Erythroblast (primary cell): ENCODE measurements around the gene LRMDA.

ENCODE experiments used
- GATA1 ChIP-seq: IDR thresholded peaks from 2 replicates; pipeline ENCODE4 v1.6.1; 2011; ENCODE audit warnings: low read depth, mild to moderate bottlenecking, control low read depth, low read length, moderate library complexity
- POLR2A ChIP-seq: IDR thresholded peaks from 2 replicates; pipeline ENCODE4 v1.6.1; 2011; ENCODE audit warnings: mild to moderate bottlenecking, low read length

DNA sequence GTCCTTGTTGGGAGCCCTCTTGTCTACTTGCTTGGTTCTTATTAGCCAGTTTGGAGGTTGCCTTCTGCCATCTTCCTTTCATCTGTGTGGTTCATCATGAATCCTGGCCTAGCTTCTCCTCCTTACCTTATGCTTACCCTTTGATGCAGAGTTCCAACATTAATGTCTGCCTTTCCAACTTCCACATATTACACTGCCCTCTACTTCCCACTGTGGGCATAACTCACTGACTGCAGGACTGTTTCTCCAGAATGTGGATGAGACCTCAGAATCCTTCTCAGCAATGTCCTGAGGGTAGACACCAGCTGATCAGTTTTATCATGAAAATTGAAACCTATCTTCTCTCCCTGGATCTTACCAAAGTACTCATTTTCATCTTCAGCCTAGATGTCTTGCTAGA is 491.0 kb downstream of the LRMDA start:
- no peak for TF ChIP-seq POLR2A
- no peak for TF ChIP-seq GATA1
